HT1080 (cell line): Measurements from ENCODE around the gene NRXN3. TPM values are rescaled to one million over a fixed set of nuclear protein-coding genes. Genes with fewer than 3 reads are reported as not detected.

Experiments
- DNase-seq: peaks from one replicate; pipeline ENCODE4 v3.0.0-alpha.2; 2015; ENCODE audit warnings: low read depth
- total RNA-seq: library from RNA; depleted of rRNA; stranded (reverse); fragments of >200 nt; shearing (Covaris generic); gene quantifications from 2 replicates; pipeline ENCODE4 v1.2.3, GENCODE V29; 2014

NRXN3 gene
- total RNA-seq, 1 experiment from 2014 or later, result 1.2 TPM

- no peak for DNase-seq
Measured at GRCh38 chr14:79193689-79194477, 1023.7 kb downstream of the NRXN3 start.

GRCh38 chr14:79196216-79196615, 1026.0 kb downstream of the NRXN3 start:
- DNase-seq, result no peak

GRCh38 chr14:79197516-79197915, 1027.3 kb downstream of the NRXN3 start:
- peak; percentile 65 for DNase-seq

GRCh38 chr14:79199217-79199616, 1029.0 kb downstream of the NRXN3 start:
- DNase-seq, result no peak

GRCh38 chr14:79201564-79202207, 1031.5 kb downstream of the NRXN3 start:
- DNase-seq, result no peak

GRCh38 chr14:79204591-79204990, 1034.4 kb downstream of the NRXN3 start:
- DNase-seq, result no peak

- DNase-seq, result no peak
Measured at GRCh38 chr14:79209418-79209817, 1039.2 kb downstream of the NRXN3 start.

- no peak for DNase-seq
Measured at GRCh38 chr14:79225815-79226214, 1055.6 kb downstream of the NRXN3 start.

GRCh38 chr14:79229383-79229909, 1059.3 kb downstream of the NRXN3 start:
- DNase-seq, result no peak

- no peak for DNase-seq
Measured at GRCh38 chr14:79242666-79243065, 1072.5 kb downstream of the NRXN3 start.

GRCh38 chr14:79246173-79246572, 1076.0 kb downstream of the NRXN3 start:
- no peak for DNase-seq

- no peak for DNase-seq
Measured at GRCh38 chr14:79248126-79248525, 1078.0 kb downstream of the NRXN3 start.

- no peak for DNase-seq
Measured at GRCh38 chr14:79248771-79249170, 1078.6 kb downstream of the NRXN3 start.

GRCh38 chr14:79251278-79251677, 1081.1 kb downstream of the NRXN3 start:
- no peak for DNase-seq

- DNase-seq, result no peak
Measured at GRCh38 chr14:79253576-79253975, 1083.4 kb downstream of the NRXN3 start.

GRCh38 chr14:79254069-79254775, 1084.0 kb downstream of the NRXN3 start:
- DNase-seq, result peak; percentile 17

- no peak for DNase-seq
Measured at GRCh38 chr14:79256380-79256779, 1086.2 kb downstream of the NRXN3 start.

- DNase-seq, result no peak
Measured at GRCh38 chr14:79260406-79260805, 1090.2 kb downstream of the NRXN3 start.

- DNase-seq, result peak; percentile 53
Measured at GRCh38 chr14:79265366-79265946, 1095.3 kb downstream of the NRXN3 start.

GRCh38 chr14:79270361-79270760, 1100.2 kb downstream of the NRXN3 start:
- no peak for DNase-seq

- no peak for DNase-seq
Measured at GRCh38 chr14:79271122-79271521, 1100.9 kb downstream of the NRXN3 start.
